MM.1S (cell line): ENCODE data around the gene WDPCP.

Experiments
- CTCF ChIP-seq: fragments of 300-600 bp; sonication (generic); IDR thresholded peaks from 2 replicates; pipeline ENCODE4 v1.5.1; 2016; ENCODE audit warnings: antibody characterized with exemption, low read length, mixed read lengths
- EZH2 ChIP-seq: fragments of 300-600 bp; sonication (generic); optimal IDR thresholded peaks from 2 replicates; pipeline ENCODE3; 2017; ENCODE audit warnings: low read depth, mild to moderate bottlenecking, antibody characterized with exemption, low read length, mixed read lengths
- EZH2phosphoT487 ChIP-seq: fragments of 300-600 bp; sonication (generic); IDR thresholded peaks from 2 replicates; pipeline ENCODE4 v1.6.1; 2018; ENCODE audit warnings: antibody characterized with exemption, low read length

DNA sequence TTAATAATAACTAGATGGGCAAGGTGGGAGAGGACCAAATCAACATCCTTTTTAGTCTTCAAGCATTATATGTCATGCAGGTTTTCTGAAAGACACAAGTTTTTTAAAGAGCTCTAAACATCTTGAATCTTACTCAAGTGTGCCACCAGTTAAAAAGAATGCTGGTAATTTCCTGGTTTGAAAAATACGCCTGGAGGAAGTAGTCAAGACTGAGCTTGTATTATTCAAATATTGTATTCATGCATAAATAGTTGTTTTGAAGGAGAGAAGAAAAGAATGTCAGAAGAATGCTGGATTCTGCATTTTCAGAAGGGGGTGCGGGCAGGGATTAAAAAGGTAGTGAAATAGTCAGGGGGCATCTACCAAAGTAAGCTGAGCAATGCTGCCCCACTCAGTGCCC is 90.7 kb downstream of the WDPCP start:
- TF ChIP-seq CTCF = no peak
- TF ChIP-seq EZH2 = no peak
- TF ChIP-seq EZH2phosphoT487 = no peak
